Stimulated activated CD8-positive, alpha-beta memory T cell treated with anti-CD3 and anti-CD28 coated beads, Interleukin-12 subunit alpha, Interleukin-12 subunit beta, amount 100 ng/mL, for 1 hour (primary cell): Measurements from ENCODE around the gene TBXA2R.

Source experiments
- DNase-seq: peaks from one replicate; pipeline ENCODE4 v3.0.0-alpha.2; 2020; ENCODE audit warnings: low read depth

Gene TBXA2R

GRCh38 chr19:3619631-3620012 lies 12.9 kb upstream of the TBXA2R start:
- no peak for DNase-seq

- DNase-seq: no peak
These were observed 12.3 kb upstream of the TBXA2R start for GRCh38 chr19:3618811-3619630.

- DNase-seq: no peak
These were observed 11.6 kb upstream of the TBXA2R start for GRCh38 chr19:3618144-3618810.

- DNase-seq: no peak
These were observed 10.8 kb upstream of the TBXA2R start for GRCh38 chr19:3617463-3617862.

- DNase-seq: no peak
These were observed 9.0 kb upstream of the TBXA2R start for GRCh38 chr19:3615524-3616135.

GRCh38 chr19:3614858-3615505 lies 8.3 kb upstream of the TBXA2R start:
- DNase-seq: no peak

GRCh38 chr19:3613818-3614661 lies 7.4 kb upstream of the TBXA2R start:
- DNase-seq: no peak

GRCh38 chr19:3612901-3613741 lies 6.4 kb upstream of the TBXA2R start:
- no peak for DNase-seq

GRCh38 chr19:3612330-3612729 lies 5.7 kb upstream of the TBXA2R start:
- no peak for DNase-seq

GRCh38 chr19:3611841-3612240 lies 5.2 kb upstream of the TBXA2R start:
- DNase-seq: no peak

- DNase-seq: no peak
These were observed 4.4 kb upstream of the TBXA2R start for GRCh38 chr19:3610745-3611717.

- no peak for DNase-seq
These were observed 3.4 kb upstream of the TBXA2R start for GRCh38 chr19:3609779-3610719.

GRCh38 chr19:3608750-3609322 lies 2.2 kb upstream of the TBXA2R start:
- no peak for DNase-seq

GRCh38 chr19:3608079-3608641 lies 1.5 kb upstream of the TBXA2R start:
- no peak for DNase-seq

- no peak for DNase-seq
These were observed 816 bp upstream of the TBXA2R start for GRCh38 chr19:3607303-3608078.

- DNase-seq: no peak
These were observed 443 bp downstream of the TBXA2R start for GRCh38 chr19:3606174-3606689.

GRCh38 chr19:3605770-3606169 lies 905 bp downstream of the TBXA2R start:
- DNase-seq: no peak
